ENCODE measurements around the gene SPG7. TPM values are rescaled to one million over a fixed set of nuclear protein-coding genes. Genes with fewer than 3 reads are reported as not detected.

Gene SPG7
- total RNA-seq, 6 experiments from 2014 or later, result 44.0 to 70.5 (median 57.0) TPM

DNA sequence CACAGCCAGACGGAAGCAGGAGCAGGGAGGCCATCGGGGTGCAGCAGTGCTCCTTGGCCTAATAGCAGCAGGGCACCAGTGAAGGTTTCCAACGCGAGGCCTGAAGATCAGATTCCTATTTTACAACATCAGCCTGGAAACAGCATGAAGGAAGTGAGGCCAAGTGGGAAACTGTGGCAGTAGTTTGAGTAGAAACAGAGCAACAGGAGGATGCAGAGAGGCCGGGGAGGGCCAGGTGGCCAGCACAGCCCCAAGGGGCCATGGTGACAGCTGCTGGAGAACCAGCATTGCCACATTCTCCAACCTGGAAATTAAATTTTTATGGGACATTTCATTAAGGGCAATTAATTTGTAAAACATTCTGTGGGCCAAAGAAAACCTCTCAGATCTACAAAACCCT lies 14.4 kb upstream of the SPG7 start:
- TF ChIP-seq POLR2A (IDR thresholded peaks at IDR 0.05), result no peak
- TF ChIP-seq, protein P1, sequence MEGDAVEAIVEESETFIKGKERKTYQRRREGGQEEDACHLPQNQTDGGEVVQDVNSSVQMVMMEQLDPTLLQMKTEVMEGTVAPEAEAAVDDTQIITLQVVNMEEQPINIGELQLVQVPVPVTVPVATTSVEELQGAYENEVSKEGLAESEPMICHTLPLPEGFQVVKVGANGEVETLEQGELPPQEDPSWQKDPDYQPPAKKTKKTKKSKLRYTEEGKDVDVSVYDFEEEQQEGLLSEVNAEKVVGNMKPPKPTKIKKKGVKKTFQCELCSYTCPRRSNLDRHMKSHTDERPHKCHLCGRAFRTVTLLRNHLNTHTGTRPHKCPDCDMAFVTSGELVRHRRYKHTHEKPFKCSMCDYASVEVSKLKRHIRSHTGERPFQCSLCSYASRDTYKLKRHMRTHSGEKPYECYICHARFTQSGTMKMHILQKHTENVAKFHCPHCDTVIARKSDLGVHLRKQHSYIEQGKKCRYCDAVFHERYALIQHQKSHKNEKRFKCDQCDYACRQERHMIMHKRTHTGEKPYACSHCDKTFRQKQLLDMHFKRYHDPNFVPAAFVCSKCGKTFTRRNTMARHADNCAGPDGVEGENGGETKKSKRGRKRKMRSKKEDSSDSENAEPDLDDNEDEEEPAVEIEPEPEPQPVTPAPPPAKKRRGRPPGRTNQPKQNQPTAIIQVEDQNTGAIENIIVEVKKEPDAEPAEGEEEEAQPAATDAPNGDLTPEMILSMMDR (IDR thresholded peaks at IDR 0.05), result no peak
- peaks cover 0 to 2% (median 0%) of the 10 kb centered on the region in 4 donors for H3K36me3 ChIP-seq
- ATAC-seq (no peak), DNase-seq (no peak)
- WGBS (ENCODE audit: insufficient coverage, low coverage, low lambda C conversion rate, missing lambda C conversion rate), result 87% methylated on average over 5 of the region's 5 CpGs
- peaks cover 0 to 10% (median under 1%) of the 10 kb centered on the region in 4 donors for H3K4me1 ChIP-seq
- H3K27ac ChIP-seq, result no peak overlapping the region
- H3K4me3 ChIP-seq, result no peak overlapping the region
- intact Hi-C loops (cut with DNase I), result loop anchor here in 1 of 2 donors (10.0 kb wide), 1 partner anchor 159 kb away; no protein-coding TSS in a partner anchor
- H3K9me3 ChIP-seq, result no peaks in the 10 kb centered on the region
- no peaks in the 10 kb centered on the region for H3K27me3 ChIP-seq

DNA sequence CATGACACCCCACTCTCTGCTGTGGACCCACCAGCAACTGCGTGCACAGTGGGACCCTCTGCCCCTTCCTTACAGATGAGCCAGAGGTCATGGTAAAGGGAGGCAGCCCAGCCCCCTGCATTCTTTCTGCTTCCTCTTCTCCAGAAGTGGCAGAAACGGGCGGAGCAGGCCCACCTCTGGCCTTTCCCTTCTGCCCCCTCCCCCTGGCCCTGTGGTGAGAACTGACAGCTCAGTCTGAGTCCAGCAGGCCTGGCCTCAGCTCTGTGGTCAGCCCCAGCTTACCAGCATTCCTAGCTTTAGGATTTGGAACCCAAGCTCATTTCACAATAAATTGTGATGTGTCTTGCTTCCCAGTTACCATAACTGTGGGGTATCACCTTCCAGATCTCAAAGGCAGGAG lies 13.1 kb upstream of the SPG7 start:
- peaks cover 0 to 8% (median 0%) of the 10 kb centered on the region in 4 donors for H3K4me1 ChIP-seq
- 42% methylated on average over 2 of the region's 3 CpGs for WGBS (ENCODE audit: insufficient coverage, low coverage, low lambda C conversion rate, missing lambda C conversion rate)
- no peak for TF ChIP-seq POLR2A (IDR thresholded peaks at IDR 0.05)
- TF ChIP-seq, protein P1 (IDR thresholded peaks at IDR 0.05), result no peak
- peaks cover 0 to 5% (median 0%) of the 10 kb centered on the region in 4 donors for H3K36me3 ChIP-seq
- DNase-seq (no peak), ATAC-seq (no peak)
- H3K27ac ChIP-seq, result no peak overlapping the region
- intact Hi-C loops (cut with DNase I), result loop anchor here in 1 of 2 donors (10.0 kb wide), 1 partner anchor 160 kb away; no protein-coding TSS in a partner anchor
- H3K27me3 ChIP-seq, result no peaks in the 10 kb centered on the region
- H3K4me3 ChIP-seq, result no peak overlapping the region
- no peaks in the 10 kb centered on the region for H3K9me3 ChIP-seq

DNA sequence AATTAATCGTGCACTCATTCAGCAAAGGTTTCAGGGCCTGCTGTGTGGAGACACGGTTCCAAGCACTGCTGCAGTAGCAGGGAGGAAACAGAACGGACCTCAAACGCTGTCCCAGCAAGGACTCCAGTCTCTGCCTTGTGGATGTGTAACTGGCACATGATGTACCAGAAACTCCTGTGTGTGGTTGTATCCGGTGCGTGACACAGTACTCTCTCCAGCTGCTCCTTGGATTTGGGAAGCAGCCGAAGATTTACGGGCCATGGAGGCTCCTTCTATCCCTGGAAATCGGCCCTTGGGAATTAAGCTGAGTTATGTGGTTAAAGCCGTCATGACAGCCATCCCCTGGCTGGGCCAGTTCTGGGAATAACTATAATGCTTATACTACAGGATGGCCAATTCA lies 9.4 kb upstream of the SPG7 start:
- TF ChIP-seq, protein P1 (IDR thresholded peaks at IDR 0.05), result no peak
- no peak for TF ChIP-seq POLR2A (IDR thresholded peaks at IDR 0.05)
- Histone ChIP-seq H3K27me3 (no peaks in the 10 kb centered on the region), H3K36me3 (peaks cover 0 to 5% (median 0%) of the 10 kb centered on the region in 4 donors), H3K27ac (no peak overlapping the region), H3K9me3 (no peaks in the 10 kb centered on the region), H3K4me1 (no peaks in the 10 kb centered on the region), H3K4me3 (no peak overlapping the region)
- intact Hi-C loops (cut with DNase I), result loop anchor here in 1 of 2 donors (10.0 kb wide), 1 partner anchor 164 kb away; no protein-coding TSS in a partner anchor
- WGBS (ENCODE audit: insufficient coverage, low coverage, low lambda C conversion rate, missing lambda C conversion rate), result 81% methylated on average over 4 of the region's 10 CpGs
- ATAC-seq (no peak), DNase-seq (no peak)

DNA sequence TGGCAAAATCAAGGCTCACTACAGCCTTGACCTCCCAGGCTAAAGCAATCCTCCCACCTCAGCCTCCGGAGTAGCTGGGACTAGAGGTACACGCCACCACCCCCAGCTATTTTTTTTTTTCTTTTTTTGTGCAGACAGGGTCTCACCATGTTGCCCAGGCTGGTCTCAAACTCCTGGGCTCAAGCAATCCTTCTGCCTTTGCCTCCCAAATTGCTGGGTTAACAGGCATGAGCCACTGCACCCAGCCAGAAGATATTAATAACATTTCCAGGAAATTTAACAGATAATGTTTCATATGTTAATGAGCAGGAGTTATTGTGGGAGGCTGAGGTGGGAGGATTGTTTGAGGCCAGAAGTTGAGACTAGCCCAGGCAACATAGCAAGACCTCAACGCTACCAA lies 8.4 kb upstream of the SPG7 start:
- 88% methylated on average over 3 of the region's 3 CpGs for WGBS (ENCODE audit: insufficient coverage, low coverage, low lambda C conversion rate, missing lambda C conversion rate)
- H3K36me3 ChIP-seq, result peaks cover 0 to 5% (median 0%) of the 10 kb centered on the region in 4 donors
- no peak overlapping the region for H3K27ac ChIP-seq
- DNase-seq (no peak), ATAC-seq (no peak)
- no peaks in the 10 kb centered on the region for H3K9me3 ChIP-seq
- intact Hi-C loops (cut with DNase I), result loop anchor here in 1 of 2 donors (10.0 kb wide), 1 partner anchor 165 kb away; no protein-coding TSS in a partner anchor
- H3K4me3 ChIP-seq, result no peak overlapping the region
- TF ChIP-seq, protein P1 (IDR thresholded peaks at IDR 0.05), result no peak
- TF ChIP-seq POLR2A (IDR thresholded peaks at IDR 0.05), result no peak
- H3K4me1 ChIP-seq, result peaks cover 0 to under 1% (median under 1%) of the 10 kb centered on the region in 4 donors
- H3K27me3 ChIP-seq, result no peaks in the 10 kb centered on the region

Measured in right lobe of liver (tissue), 6 donors.